Right renal cortex interstitium (tissue), 3 donors: ENCODE results near the gene STK32C. TPM values are rescaled to one million over a fixed set of nuclear protein-coding genes. Genes with fewer than 3 reads are reported as not detected.
"Not testable (repeated sequence)": the region's sequence is repeated elsewhere in the genome, so short reads cannot be mapped to it uniquely, and the experiment has no call there.

ENCODE experiments used
- DNase-seq, 3 donors: peaks; one replicate each; pipeline ENCODE4 v3.0.0-alpha.2; 2013; ENCODE audit warnings: low read depth in 3 of 3, low spot score in 2 of 3
- polyA plus RNA-seq, 3 donors: library from polyadenylated mRNA; unstranded; fragments of 120-200 nt; gene quantifications; one replicate each; pipeline ENCODE4 v1.2.1, GENCODE V29; 2013; ENCODE audit not compliant: insufficient read length in 3 of 3

Gene STK32C
- polyA plus RNA-seq, 3 donors = 11.3 to 13.5 (median 11.7) TPM

DNA sequence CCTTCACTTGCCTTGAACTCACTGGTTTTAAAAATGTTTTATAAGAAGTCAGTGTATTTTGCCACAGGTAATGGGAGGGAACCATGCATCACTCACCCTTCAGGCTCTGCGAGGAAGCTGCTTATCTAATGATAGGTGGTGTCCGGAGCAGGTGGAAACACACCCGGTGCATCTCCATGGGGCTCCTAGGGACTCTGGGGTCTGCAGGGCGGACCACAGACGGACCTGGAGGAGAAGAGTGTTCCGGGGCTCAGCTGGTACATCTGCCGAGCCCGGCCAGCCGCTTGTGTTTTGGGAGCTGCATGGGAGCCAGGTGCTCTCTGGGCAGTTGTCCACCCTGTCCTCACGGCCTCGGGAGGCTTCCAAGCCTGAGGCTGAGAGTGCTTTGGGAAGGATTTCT is 31.5 kb upstream of the STK32C start:
- DNase-seq = no peak

DNA sequence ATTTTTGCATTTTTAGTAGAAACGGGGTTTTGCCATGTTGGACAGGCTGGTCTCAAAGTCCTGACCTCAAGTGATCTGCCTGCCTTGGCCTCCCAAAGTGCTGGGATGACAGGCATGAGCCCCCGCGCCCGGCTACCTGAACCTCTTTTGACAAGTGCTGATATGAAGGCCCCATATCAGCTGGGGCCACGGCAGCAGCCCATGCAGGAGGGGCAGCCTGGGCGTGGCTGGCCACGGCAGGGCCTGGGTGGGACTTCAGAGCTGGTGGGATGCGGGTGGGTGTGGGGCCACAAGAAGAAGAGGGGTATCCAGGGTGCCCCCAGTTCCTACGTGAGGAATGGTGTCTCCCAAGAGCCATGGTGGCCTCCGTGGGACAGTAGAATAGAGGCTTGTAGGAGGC is 31.1 kb upstream of the STK32C start:
- no peak for DNase-seq

DNA sequence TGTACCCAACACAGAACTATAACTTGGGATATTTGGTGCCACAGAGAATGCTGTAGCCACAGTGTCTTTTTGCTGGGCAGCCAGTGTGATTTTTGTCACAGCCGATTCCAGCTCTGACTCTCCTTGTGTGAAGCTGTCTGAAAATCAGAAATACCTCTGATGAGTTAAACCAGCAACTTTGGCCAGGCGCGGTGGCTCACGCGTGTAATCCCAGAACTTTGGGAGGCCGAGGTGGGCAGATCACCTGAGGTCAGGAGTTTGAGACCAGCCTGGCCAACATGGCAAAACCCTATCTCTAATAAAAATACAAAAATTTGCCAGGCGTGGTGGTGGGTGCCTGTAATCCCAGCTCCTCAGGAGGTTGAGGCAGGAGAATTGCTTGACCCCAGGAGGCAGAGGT is 30.1 kb upstream of the STK32C start:
- DNase-seq = not testable (repeated sequence)

DNA sequence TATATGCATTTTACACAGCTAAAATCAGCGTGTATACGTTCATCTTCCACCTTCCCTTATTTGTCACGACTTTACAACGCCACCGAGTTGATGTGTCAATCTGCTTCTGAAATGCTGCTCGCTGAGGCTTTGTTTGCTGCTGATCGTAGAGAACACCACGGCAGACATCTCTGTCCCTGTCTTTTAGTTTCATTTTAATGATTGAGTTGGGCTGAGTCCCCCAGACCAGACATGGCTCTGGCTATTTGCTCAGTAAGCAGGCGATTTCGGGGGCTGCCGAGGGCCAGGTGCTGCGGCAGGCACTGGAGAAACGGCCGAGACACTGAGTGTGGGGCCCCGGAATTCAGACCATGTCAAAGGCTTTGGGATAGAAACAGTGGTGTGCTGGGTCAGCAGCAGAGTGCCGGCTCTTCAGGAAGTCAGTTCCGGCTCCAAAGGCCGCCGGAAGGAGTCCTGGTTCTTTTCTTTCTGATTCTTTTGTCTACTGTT is 29.2 kb upstream of the STK32C start:
- no peak for DNase-seq

- no peak for DNase-seq
These were observed 28.5 kb upstream of the STK32C start for GRCh38 chr10:132336064-132336746.

- no peak for DNase-seq
These were observed 27.7 kb upstream of the STK32C start for GRCh38 chr10:132335189-132336063.

DNA sequence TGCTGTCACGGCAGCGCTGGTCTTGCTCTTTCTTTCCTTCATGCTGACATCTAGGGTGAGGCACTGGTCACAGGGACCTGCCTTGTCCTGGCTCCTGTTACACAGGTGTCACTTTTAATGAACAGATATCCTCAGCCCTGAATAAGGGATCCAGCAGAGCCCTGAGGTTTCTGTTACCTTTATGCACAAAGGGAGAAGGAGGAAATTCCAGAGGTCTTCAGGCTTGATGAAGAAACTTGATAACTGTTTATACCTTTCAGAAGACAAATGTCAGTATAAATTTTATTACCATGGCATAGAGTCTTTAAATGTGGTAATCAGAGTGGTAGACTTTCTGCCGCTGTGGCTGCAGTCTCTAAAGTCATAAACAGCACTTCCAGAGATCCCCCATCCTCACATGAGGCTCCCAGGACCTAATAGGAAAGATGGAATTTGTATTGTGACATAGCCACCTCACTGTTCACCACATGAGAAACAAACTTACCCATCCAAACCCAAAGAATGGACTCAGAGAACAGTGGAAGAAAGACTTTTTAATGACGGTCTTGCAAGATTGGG is 27.0 kb upstream of the STK32C start:
- no peak for DNase-seq

GRCh38 chr10:132333386-132333785 is 25.6 kb upstream of the STK32C start:
- no peak for DNase-seq

DNA sequence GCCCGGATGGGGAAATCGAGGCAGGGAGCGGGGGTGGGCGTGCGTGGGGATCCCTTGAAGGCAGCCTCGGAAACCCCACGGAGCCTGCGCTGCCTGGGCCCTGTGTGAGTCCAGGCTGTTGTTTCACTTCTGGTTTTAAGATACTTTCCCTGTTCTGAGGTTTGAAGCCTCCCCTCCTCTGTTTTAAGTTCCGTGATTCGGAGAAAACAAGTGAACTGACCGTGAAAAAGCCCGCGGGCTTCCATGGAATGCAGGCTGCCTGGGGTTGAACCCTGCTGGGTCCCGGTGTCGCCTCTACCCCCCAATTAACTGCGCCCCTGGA is 24.6 kb upstream of the STK32C start:
- DNase-seq = no peak

GRCh38 chr10:132331601-132332432 is 24.1 kb upstream of the STK32C start, which contains the start of gene LRRC27:
Gene LRRC27 (plus strand): TSS chr10:132332193. CDS start chr10:132333525, 1,332 bp downstream.
- peak; percentile 89 to 99 (median 95) for DNase-seq

DNA sequence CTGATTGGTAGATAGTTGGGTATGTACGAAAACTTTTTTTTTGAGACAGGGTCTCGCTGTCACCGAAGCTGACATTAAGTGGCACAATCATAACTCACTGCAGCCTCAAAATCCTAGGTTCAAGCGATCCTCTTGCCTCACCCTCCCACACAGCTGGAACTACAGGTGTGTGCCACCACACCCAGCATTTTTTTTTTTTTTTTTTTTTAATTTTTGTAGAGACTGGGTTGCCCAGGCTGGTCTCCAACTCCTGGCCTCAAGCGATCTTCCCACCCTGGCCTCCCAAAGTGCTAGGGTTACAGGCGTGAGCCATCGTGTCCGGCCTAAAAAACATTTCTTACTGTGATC is 22.7 kb upstream of the STK32C start:
- no peak for DNase-seq

GRCh38 chr10:132329565-132330485 is 22.1 kb upstream of the STK32C start:
- no peak for DNase-seq

GRCh38 chr10:132328738-132329137 is 21.0 kb upstream of the STK32C start:
- DNase-seq = no peak

- DNase-seq = no peak
These were observed 20.4 kb upstream of the STK32C start for GRCh38 chr10:132328106-132328505.

GRCh38 chr10:132326925-132327324 is 19.2 kb upstream of the STK32C start:
- no peak for DNase-seq

DNA sequence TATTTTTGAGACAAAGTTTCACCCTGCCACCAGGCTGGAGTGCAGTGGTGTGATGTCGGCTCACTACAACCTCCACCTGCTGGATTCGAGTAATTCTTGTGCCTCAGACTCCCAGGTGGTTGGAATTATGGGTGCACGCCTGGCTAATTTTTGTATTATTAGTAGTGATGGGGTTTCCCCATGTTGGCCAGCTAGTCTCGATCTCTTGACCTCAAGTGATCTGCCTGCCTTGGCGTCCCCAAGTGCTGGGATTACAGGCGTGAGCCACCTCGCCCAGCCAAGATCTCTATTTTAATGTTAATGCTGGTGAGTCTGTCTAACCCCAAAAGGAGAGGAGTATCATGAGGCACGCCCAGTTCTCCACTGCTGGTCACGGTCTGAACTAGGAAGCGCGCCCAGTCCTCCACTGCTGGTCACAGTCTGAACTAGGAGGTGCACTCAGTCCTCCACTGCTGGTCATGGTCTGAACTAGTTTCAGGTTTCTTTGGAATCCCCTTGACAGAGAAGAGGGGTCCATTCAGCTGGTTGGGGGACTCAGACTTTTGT is 18.7 kb upstream of the STK32C start:
- no peak for DNase-seq

DNA sequence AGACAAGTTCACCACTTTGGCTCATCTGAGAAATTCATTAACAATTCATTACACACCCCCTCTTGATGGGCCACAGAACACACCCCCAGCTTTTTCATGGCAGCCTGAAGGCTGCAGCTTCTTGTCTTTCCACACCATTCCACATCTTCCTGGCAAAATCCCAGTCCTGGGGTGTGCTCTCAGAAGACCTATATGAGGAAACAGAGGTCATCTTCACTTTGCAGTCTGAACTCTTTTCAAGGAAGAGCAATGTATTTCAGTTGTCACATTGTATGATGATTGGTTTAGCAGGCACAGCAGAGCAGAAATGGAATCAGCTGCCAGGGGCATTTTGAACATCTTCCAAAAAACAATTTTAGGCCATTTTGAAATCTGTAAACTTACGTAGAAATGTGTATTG is 16.4 kb upstream of the STK32C start:
- DNase-seq = no peak

GRCh38 chr10:132322586-132323048 is 14.9 kb upstream of the STK32C start:
- DNase-seq = no peak

GRCh38 chr10:132321726-132322125 is 14.0 kb upstream of the STK32C start:
- no peak for DNase-seq
